GM04504 (cell line): ENCODE measurements around the gene ADGRG6.

ENCODE experiments used
- DNase-seq: peaks from one replicate; pipeline ENCODE4 v3.0.0-alpha.2; 2012; ENCODE audit warnings: low read depth

Gene ADGRG6

GRCh38 chr6:142376800-142377496, 75.1 kb downstream of the ADGRG6 start:
- no peak for DNase-seq

GRCh38 chr6:142377497-142377848, 75.7 kb downstream of the ADGRG6 start:
- DNase-seq, result no peak

- DNase-seq, result peak; percentile 79
Measured at GRCh38 chr6:142378138-142378875, 76.5 kb downstream of the ADGRG6 start.

- no peak for DNase-seq
Measured at GRCh38 chr6:142380626-142381025, 78.8 kb downstream of the ADGRG6 start.

- no peak for DNase-seq
Measured at GRCh38 chr6:142381181-142381580, 79.4 kb downstream of the ADGRG6 start.

GRCh38 chr6:142381845-142382378, 80.1 kb downstream of the ADGRG6 start:
- DNase-seq, result no peak

GRCh38 chr6:142384519-142385254, 82.9 kb downstream of the ADGRG6 start:
- peak; percentile 73 for DNase-seq

GRCh38 chr6:142385352-142385751, 83.5 kb downstream of the ADGRG6 start:
- no peak for DNase-seq

GRCh38 chr6:142386657-142387056, 84.8 kb downstream of the ADGRG6 start:
- no peak for DNase-seq

- DNase-seq, result no peak
Measured at GRCh38 chr6:142387997-142388815, 86.4 kb downstream of the ADGRG6 start.

GRCh38 chr6:142395266-142395665, 93.5 kb downstream of the ADGRG6 start:
- no peak for DNase-seq

GRCh38 chr6:142395768-142396231, 94.0 kb downstream of the ADGRG6 start:
- DNase-seq, result no peak

GRCh38 chr6:142398353-142398752, 96.5 kb downstream of the ADGRG6 start:
- DNase-seq, result no peak

GRCh38 chr6:142399739-142400138, 97.9 kb downstream of the ADGRG6 start:
- no peak for DNase-seq

GRCh38 chr6:142400495-142400894, 98.7 kb downstream of the ADGRG6 start:
- DNase-seq, result no peak

GRCh38 chr6:142401838-142402237, 100.0 kb downstream of the ADGRG6 start:
- no peak for DNase-seq

GRCh38 chr6:142404751-142405150, 102.9 kb downstream of the ADGRG6 start:
- no peak for DNase-seq

GRCh38 chr6:142406131-142406530, 104.3 kb downstream of the ADGRG6 start:
- DNase-seq, result no peak

GRCh38 chr6:142407685-142408273, 106.0 kb downstream of the ADGRG6 start:
- DNase-seq, result no peak

- no peak for DNase-seq
Measured at GRCh38 chr6:142408409-142408808, 106.6 kb downstream of the ADGRG6 start.

- DNase-seq, result no peak
Measured at GRCh38 chr6:142409794-142410193, 108.0 kb downstream of the ADGRG6 start.
